Activated CD4-positive, alpha-beta T cell treated with anti-CD3 and anti-CD28 coated beads, Interleukin-2, amount 50 U/mL, for 48 hours (primary cell): ENCODE results near the gene DUSP7.

ENCODE experiments used
- DNase-seq, 2 experiments: peaks; one replicate each; pipeline ENCODE4 v3.0.0-alpha.2; 2020

The DUSP7 gene

GRCh38 chr3:52067046-52067445 is 10.7 kb upstream of the DUSP7 start:
- DNase-seq = no peak

- no peak for DNase-seq
Observed at GRCh38 chr3:52065264-52065756, 8.9 kb upstream of the DUSP7 start.

GRCh38 chr3:52064561-52064960 is 8.2 kb upstream of the DUSP7 start:
- no peak for DNase-seq

GRCh38 chr3:52063026-52063723 is 6.8 kb upstream of the DUSP7 start:
- DNase-seq = no peak

GRCh38 chr3:52062505-52062904 is 6.1 kb upstream of the DUSP7 start:
- DNase-seq = no peak

- no peak for DNase-seq
Observed at GRCh38 chr3:52061121-52061910, 4.9 kb upstream of the DUSP7 start.

- DNase-seq = no peak
Observed at GRCh38 chr3:52059781-52060180, 3.4 kb upstream of the DUSP7 start.

GRCh38 chr3:52057812-52058495 is 1.6 kb upstream of the DUSP7 start:
- no peak for DNase-seq

- DNase-seq = peak; percentile 99 to 100
Observed at GRCh38 chr3:52056968-52057811, 819 bp upstream of the DUSP7 start.

- peak; percentile 42 to 46 for DNase-seq
Observed at GRCh38 chr3:52055537-52056351, 627 bp downstream of the DUSP7 start.

GRCh38 chr3:52054661-52055511 is 1.5 kb downstream of the DUSP7 start:
- peak; percentile 19 to 34 for DNase-seq

- peak; percentile 56 to 65 for DNase-seq
Observed at GRCh38 chr3:52053307-52054304, 2.8 kb downstream of the DUSP7 start.

- peak; percentile 59 to 71 for DNase-seq
Observed at GRCh38 chr3:52052831-52053306, 3.5 kb downstream of the DUSP7 start.

GRCh38 chr3:52051444-52051843 is 4.9 kb downstream of the DUSP7 start:
- no peak for DNase-seq

- DNase-seq = no peak
Observed at GRCh38 chr3:52050571-52050970, 5.8 kb downstream of the DUSP7 start.

GRCh38 chr3:52049503-52049902 is 6.9 kb downstream of the DUSP7 start:
- DNase-seq = no peak

- no peak for DNase-seq
Observed at GRCh38 chr3:52047295-52047960, 8.9 kb downstream of the DUSP7 start.

- no peak for DNase-seq
Observed at GRCh38 chr3:52046902-52047239, 9.5 kb downstream of the DUSP7 start.
